WTC11 (cell line): Measurements from ENCODE around the gene FRMD4A.

Experiments
- CBFB ChIP-seq: sonication (generic); formaldehyde crosslinking; IDR thresholded peaks from 2 replicates; pipeline ENCODE4 v1.8.1; 2022; ENCODE audit warnings: mild to moderate bottlenecking, low read depth, missing genetic modification reagents
- CREB1 ChIP-seq: sonication (generic); formaldehyde crosslinking; IDR thresholded peaks from 2 replicates; pipeline ENCODE4 v1.8.0; 2023; ENCODE audit warnings: mild to moderate bottlenecking, missing genetic modification reagents
- E2F1 ChIP-seq: sonication (generic); formaldehyde crosslinking; IDR thresholded peaks from 2 replicates; pipeline ENCODE4 v1.8.0; 2022; ENCODE audit warnings: mild to moderate bottlenecking, missing genetic modification reagents
- FOXK1 ChIP-seq: sonication (generic); formaldehyde crosslinking; IDR thresholded peaks from 2 replicates; pipeline ENCODE4 v1.8.0; 2022; ENCODE audit warnings: mild to moderate bottlenecking, moderate library complexity, missing genetic modification reagents
- IRF2 ChIP-seq: sonication (generic); formaldehyde crosslinking; IDR thresholded peaks from 2 replicates; pipeline ENCODE4 v1.8.0; 2022; ENCODE audit warnings: low read depth, missing genetic modification reagents, borderline replicate concordance
- JUN ChIP-seq: sonication (generic); formaldehyde crosslinking; IDR thresholded peaks from 2 replicates; pipeline ENCODE4 v1.8.0; 2023; ENCODE audit warnings: mild to moderate bottlenecking, missing genetic modification reagents
- NR1H2 ChIP-seq: sonication (generic); formaldehyde crosslinking; IDR thresholded peaks from 2 replicates; pipeline ENCODE4 v1.9.0; 2021; ENCODE audit warnings: mild to moderate bottlenecking, moderate library complexity, missing genetic modification reagents
- TCF7 ChIP-seq: sonication (generic); formaldehyde crosslinking; IDR thresholded peaks from 2 replicates; pipeline ENCODE4 v1.8.0; 2022; ENCODE audit warnings: mild to moderate bottlenecking, low read depth, missing genetic modification reagents, moderate library complexity
- ZNF671 ChIP-seq: fragments of 250-450 bp; sonication (Bioruptor Pico); IDR thresholded peaks from 2 replicates; pipeline ENCODE4 v1.8.0; 2021; ENCODE audit warnings: mild to moderate bottlenecking
- TF ChIP-seq, protein P1 (sequence below): sonication (generic); formaldehyde crosslinking; IDR thresholded peaks from 2 replicates; pipeline ENCODE4 v1.8.1; 2022; ENCODE audit warnings: low read depth, missing genetic modification reagents, borderline replicate concordance
- TF ChIP-seq, protein P2 (sequence below): fragments of 200-600 bp; IDR thresholded peaks from 2 replicates; pipeline ENCODE4 v1.8.0; 2022; ENCODE audit warnings: antibody characterized with exemption
- TF ChIP-seq, protein P3 (sequence below): sonication (generic); formaldehyde crosslinking; conservative IDR thresholded peaks from 2 replicates; pipeline ENCODE4 v1.8.1; 2022; ENCODE audit warnings: mild to moderate bottlenecking, missing genetic modification reagents
- TF ChIP-seq, protein P4 (sequence below): sonication (generic); formaldehyde crosslinking; IDR thresholded peaks from 2 replicates; pipeline ENCODE4 v1.8.1; 2023; ENCODE audit warnings: mild to moderate bottlenecking, missing genetic modification reagents, moderate library complexity

GRCh38 chr10:13801156-13801906 lies 529.4 kb downstream of the FRMD4A start:
- TF ChIP-seq CBFB (no peak), E2F1 (CRISPR knock-in tag) (no peak), NR1H2 (CRISPR knock-in tag) (no peak), CREB1 (CRISPR knock-in tag) (no peak), ZNF671 (CRISPR knock-in tag) (no peak), TCF7 (CRISPR knock-in tag) (no peak), FOXK1 (no peak), JUN (CRISPR knock-in tag) (no peak), IRF2 (CRISPR knock-in tag) (no peak)
- TF ChIP-seq, protein P1, sequence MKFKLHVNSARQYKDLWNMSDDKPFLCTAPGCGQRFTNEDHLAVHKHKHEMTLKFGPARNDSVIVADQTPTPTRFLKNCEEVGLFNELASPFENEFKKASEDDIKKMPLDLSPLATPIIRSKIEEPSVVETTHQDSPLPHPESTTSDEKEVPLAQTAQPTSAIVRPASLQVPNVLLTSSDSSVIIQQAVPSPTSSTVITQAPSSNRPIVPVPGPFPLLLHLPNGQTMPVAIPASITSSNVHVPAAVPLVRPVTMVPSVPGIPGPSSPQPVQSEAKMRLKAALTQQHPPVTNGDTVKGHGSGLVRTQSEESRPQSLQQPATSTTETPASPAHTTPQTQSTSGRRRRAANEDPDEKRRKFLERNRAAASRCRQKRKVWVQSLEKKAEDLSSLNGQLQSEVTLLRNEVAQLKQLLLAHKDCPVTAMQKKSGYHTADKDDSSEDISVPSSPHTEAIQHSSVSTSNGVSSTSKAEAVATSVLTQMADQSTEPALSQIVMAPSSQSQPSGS: no peak
- TF ChIP-seq, protein P2, sequence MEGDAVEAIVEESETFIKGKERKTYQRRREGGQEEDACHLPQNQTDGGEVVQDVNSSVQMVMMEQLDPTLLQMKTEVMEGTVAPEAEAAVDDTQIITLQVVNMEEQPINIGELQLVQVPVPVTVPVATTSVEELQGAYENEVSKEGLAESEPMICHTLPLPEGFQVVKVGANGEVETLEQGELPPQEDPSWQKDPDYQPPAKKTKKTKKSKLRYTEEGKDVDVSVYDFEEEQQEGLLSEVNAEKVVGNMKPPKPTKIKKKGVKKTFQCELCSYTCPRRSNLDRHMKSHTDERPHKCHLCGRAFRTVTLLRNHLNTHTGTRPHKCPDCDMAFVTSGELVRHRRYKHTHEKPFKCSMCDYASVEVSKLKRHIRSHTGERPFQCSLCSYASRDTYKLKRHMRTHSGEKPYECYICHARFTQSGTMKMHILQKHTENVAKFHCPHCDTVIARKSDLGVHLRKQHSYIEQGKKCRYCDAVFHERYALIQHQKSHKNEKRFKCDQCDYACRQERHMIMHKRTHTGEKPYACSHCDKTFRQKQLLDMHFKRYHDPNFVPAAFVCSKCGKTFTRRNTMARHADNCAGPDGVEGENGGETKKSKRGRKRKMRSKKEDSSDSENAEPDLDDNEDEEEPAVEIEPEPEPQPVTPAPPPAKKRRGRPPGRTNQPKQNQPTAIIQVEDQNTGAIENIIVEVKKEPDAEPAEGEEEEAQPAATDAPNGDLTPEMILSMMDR: no peak
- TF ChIP-seq, protein P3, sequence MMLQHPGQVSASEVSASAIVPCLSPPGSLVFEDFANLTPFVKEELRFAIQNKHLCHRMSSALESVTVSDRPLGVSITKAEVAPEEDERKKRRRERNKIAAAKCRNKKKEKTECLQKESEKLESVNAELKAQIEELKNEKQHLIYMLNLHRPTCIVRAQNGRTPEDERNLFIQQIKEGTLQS: no peak
- TF ChIP-seq, protein P4, sequence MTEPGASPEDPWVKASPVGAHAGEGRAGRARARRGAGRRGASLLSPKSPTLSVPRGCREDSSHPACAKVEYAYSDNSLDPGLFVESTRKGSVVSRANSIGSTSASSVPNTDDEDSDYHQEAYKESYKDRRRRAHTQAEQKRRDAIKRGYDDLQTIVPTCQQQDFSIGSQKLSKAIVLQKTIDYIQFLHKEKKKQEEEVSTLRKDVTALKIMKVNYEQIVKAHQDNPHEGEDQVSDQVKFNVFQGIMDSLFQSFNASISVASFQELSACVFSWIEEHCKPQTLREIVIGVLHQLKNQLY: no peak
